ENCODE data around the gene TLCD3A.
"Not testable (repeated sequence)": the region's sequence is repeated elsewhere in the genome, so short reads cannot be mapped to it uniquely, and the experiment has no call there.

TLCD3A gene

DNA sequence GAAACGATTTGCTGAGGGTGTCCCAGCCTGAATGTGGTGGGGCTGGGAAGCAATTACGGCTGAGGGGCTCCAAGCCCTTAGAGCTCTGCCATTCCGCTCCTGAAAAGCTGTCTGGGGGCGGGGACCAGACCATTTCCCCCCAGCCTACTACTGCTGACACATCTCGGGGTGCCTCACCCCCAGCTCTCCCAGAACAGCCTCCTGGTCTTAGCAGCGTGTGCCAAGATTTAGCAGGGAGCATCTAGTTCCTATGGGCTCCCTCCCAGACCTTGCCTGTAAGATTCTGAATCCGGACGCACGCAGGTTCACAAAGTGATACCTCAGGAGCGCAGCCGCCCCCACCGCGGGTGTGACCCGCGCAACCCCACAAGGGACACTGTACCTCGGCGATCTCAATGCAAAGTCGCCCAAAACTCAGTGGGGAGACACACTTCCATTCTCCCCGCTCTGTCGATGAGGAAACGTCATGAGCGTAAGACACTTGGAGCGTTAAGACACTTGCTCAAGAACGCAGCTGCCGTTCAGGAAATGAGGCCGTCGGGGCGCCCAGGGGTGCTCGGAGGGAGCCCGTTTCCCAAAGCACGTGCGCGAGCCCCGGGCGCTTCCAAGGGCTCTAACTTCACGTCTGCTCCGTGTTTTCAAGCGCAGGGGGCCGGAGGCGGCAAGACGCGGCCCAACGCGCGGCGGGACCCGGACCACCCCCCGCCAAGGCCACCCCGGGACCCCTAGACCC lies 19.0 kb downstream of the TLCD3A start:
- no peak for DNase-seq

- DNase-seq = peak; percentile 60 to 64
These were observed 19.7 kb downstream of the TLCD3A start, which contains the start of gene GEMIN4 for GRCh38 chr17:752002-752619. GEMIN4 (minus strand) TSS chr17:752264; CDS start chr17:752142, 122 bp downstream.

DNA sequence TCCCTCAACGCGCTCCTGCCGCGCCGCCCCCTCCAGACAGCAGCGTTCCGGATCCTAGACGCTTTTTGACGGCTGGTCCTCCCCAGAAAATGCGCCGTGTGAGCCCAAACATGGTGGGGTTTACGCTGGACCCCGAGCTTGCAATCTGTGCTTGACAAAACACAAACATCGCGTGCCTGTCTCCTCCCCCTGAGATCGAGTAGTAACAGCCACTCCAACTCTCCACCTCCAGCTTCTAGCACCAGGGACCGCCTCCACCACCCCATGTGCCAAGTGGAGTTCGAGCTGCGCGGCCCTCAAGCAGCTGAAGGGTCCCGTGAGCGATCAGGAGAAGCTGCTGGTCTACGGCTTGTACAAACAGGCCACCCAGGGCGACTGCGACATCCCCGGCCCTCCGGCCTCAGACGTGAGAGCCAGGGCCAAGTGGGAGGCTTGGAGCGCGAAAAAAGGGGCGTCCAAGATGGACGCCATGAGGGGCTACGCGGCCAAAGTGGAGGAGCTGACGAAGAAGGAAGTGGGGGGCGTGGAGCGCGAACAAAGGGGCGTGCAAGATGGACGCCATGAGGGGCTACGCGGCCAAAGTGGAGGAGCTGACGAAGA lies 20.3 kb downstream of the TLCD3A start:
- DNase-seq = peak in 1 of 2 experiments; percentile 12

GRCh38 chr17:753418-753817 lies 21.0 kb downstream of the TLCD3A start:
- no peak for DNase-seq

DNA sequence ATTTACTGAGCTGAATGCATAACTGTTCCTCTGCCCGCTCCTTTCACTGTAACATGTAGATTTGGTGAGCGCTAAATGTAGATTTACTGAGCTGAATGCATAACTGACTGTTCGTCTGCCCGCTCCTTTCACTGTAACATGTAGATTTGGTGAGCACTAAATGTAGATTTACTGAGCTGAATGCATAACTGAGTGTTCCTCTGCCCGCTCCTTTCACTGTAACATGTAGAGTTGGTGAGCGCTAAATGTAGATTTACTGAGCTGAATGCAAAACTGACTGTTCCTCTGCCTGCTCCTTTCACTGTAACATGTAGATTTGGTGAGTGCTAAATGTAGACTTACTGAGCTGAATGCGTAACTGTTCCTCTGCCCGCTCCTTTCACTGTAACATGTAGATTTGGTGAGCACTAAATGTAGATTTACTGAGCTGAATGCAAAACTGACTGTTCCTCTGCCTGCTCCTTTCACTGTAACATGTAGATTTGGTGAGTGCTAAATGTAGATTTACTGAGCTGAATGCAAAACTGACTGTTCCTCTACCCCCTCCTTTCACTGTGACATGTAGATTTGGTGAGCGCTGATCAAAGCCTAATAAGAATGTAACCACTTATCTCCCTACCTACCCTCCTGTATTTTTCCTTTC lies 23.0 kb downstream of the TLCD3A start:
- not testable (repeated sequence) for DNase-seq

GRCh38 chr17:756010-756567 lies 23.7 kb downstream of the TLCD3A start:
- DNase-seq = not testable (repeated sequence)

- no peak for DNase-seq
These were observed 27.6 kb downstream of the TLCD3A start for GRCh38 chr17:759964-760363.

DNA sequence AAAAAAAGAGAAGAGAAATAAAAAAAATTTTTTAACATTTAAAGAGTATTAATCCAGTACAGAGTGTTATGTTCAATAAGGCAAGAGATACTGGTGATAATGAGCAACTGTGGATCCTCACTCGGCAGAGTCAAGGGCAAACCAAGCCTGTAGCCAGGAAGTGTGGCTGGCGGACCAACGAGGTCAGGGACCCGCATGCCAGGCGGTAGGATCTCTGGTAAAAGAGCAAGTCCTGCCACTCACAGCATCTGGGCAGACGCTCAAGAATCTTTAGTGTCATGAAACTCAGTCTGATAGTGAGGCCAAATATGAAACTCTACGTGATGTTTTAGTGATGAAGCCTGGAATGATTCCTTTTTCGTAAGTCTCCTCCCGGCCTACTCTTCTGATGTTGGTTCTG lies 28.0 kb downstream of the TLCD3A start:
- DNase-seq = no peak

DNA sequence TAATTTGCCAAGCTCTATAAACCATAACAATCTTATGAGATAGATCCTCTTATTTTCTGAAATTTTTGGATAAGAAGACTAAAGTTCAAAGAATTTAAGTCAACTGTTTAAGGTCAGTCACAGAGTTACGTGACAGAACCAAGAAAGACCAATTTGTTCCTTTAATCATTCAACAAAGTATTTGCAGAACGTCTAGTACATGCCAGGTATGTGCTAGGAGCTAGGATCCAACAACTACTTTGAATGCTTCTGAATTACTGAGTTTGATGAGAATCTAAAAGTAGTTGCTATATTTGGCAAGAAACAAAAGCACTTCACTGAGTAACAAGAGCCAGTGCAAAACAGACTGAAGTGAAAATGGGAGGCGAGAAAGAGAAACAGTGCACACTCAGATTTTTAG lies 34.7 kb downstream of the TLCD3A start:
- no peak for DNase-seq

GRCh38 chr17:773016-773415 lies 40.6 kb downstream of the TLCD3A start:
- no peak for DNase-seq

DNA sequence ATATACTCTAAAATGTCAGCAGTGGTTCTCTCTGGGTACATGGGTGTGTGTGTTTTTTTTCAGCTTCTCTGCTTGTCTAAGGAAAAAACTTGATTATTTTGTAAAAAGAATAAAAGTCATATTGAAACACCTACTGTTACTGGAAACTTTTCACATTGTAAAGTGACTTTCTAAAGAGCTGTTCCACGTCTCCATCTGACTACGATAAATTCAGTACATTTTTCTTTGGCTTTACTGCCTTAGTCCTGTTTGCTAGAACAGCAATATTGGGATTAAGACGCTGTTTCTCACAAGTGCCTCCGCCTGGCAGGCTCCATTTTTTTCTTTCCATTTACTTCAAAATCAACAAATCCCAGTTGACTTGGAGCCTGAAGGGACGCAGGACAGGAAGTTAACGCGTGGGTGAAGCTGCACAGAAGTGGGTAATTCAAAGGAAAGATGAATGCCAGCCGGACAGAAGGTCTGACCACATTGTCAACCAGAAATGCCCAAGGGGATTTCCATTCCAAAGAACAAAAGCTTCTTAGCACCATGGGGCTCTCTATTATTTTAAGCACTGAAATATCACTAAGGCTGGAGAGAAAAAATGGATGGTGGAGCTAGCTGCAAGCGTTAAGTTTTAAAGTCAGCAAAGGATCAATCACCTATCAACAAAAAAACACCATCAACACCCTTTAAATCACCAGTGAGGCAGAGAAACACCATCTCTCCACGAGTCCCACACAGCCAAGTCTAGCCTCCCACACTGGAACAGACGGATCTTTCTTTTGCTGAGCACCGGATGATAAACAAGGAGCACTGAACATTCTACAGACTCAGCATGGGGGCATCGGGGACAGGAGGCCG lies 41.3 kb downstream of the TLCD3A start:
- no peak for DNase-seq

- DNase-seq = no peak
These were observed 41.9 kb downstream of the TLCD3A start for GRCh38 chr17:774313-774584.

DNA sequence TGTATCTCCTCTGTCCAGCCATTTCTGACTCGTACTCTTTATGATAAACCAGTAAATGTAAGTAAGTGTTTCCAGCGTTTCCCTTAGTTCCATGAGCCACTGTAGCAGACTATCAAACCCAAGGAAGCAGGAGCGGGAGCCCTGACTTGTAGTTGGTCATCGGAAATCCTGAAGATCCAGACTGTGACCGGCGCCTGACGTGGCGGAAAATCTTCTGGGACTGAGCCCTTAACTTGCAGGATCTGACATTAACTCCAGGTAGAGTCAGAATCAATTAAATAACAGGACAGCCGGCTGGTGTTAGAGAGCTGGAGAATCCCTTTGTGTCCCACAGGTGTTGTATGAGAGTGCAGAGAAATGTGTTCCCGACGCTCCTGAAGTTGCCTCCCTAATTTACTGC lies 45.7 kb downstream of the TLCD3A start:
- DNase-seq = no peak

DNA sequence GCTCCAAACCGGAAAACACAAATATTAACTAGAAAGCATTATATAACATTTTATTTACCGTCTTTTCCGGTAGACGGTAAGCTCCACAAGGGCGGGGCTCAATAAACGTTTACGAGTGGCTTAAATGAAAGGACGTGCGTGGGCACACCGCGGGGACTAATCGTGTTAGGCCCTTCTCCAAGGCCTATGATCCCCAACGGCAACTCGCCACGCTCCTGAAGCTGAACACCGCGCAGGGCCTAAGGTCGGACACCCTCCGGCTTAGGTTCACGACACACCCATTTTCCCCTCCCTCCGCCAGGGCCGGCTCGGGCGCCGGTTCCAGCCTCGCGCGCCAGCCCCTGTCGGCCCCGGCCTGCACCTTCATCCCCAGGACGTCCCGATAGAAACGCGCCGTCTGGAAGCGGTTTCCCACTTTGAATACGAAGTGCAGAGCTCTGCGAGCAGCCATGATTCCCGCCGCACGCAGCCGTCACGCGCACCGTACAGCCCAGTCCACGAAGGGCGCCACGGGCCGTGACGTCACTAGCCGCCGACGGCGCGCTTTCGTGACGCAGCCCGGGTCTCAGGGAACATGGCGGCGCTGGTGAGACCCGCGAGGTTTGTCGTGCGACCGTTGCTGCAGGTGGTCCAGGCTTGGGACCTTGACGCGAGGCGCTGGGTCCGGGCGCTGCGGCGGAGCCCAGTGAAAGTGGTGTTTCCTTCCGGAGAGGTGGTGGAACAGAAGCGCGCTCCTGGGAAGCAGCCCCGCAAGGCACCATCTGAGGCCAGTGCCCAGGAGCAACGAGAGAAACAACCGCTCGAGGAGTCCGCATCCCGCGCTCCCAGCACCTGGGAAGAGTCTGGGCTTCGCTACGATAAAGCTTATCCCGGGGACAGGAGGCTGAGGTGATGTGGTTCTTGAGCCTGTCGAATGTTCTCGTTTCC lies 49.7 kb downstream of the TLCD3A start, which contains the start of the genes GLOD4 and MRM3:
TSS of gene GLOD4 (minus strand) at position 476 of the 927 bp plus-strand sequence. CDS start at position 451, 25 bp downstream.
TSS of gene MRM3 (plus strand) at position 549 of the 927 bp plus-strand sequence. CDS start at position 575, 26 bp downstream.
- DNase-seq = peak; percentile 41 to 45

DNA sequence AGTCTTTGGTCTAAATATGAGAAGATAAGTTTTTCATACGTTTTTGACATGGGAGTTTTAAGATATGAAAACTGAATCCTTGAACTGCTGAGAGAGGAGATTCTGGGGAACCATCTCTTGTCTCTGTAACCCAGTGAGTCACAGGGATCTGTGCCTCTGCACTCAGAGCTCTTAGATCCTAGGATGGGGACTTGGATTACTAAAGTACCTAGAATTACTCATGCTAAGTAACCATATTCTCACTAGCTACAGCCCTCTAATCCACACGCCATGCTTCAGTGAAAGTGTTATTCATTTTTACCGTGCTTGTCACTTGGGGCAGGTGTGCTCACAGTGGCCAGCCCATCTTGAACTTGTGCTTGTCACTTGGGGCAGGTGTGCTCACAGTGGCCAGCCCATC lies 51.7 kb downstream of the TLCD3A start:
- no peak for DNase-seq

GRCh38 chr17:785901-786300 lies 53.5 kb downstream of the TLCD3A start:
- DNase-seq = not testable (repeated sequence)

GRCh38 chr17:787641-788221 lies 55.3 kb downstream of the TLCD3A start:
- no peak for DNase-seq

DNA sequence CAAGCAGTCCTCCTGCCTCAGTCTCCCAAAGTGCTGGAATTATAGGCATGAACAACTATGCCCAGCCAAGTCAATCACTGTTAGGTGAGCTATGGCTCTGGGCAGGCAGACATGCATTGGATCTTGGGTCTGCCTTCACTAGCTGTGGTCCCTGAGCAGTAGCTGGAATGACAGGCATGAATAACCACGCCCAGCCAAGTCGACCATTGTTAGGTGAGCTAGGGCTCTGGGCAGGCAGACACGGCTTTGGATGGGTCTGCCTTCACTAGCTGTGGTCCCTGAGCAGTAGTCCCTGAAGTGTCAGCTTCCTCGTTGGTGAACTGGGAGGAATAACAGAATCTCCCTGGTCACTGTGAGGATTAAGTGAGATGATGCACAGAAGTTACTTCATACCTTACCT lies 56.2 kb downstream of the TLCD3A start:
- DNase-seq = no peak

GRCh38 chr17:789160-789840 lies 56.9 kb downstream of the TLCD3A start:
- DNase-seq = no peak

All from NCI-H187 (cell line).